ENCODE measurements around the gene WDR47.

The WDR47 gene

GRCh38 chr1:108955111-108955510 lies 86.8 kb downstream of the WDR47 start:
- Histone ChIP-seq H3K9ac (no peak overlapping the region), H3K27ac (no peak overlapping the region), H3K79me2 (peaks cover 3% of the 10 kb centered on the region), H3K36me3 (ENCODE audit: control insufficient read depth, insufficient read depth, low read length) (no peaks in the 10 kb centered on the region), H3K9me3 (ENCODE audit: control insufficient read depth, low read length) (no peaks in the 10 kb centered on the region), H3K4me2 (ENCODE audit: low read length) (no peak overlapping the region), H3K4me1 (no peaks in the 10 kb centered on the region), H3K27me3 (ENCODE audit: control insufficient read depth, insufficient read depth, low read length) (no peaks in the 10 kb centered on the region), H3K4me3 (ENCODE audit: low read depth, low read length) (no peak overlapping the region), H2AFZ (no peak overlapping the region)
- no peak for TF ChIP-seq CTCF (IDR thresholded peaks at IDR 0.05)

- Histone ChIP-seq H3K79me2 (peaks cover 3% of the 10 kb centered on the region), H3K27me3 (ENCODE audit: control insufficient read depth, insufficient read depth, low read length) (no peaks in the 10 kb centered on the region), H3K27ac (no peak overlapping the region), H3K4me2 (ENCODE audit: low read length) (no peak overlapping the region), H2AFZ (no peak overlapping the region), H3K4me1 (no peaks in the 10 kb centered on the region), H3K9ac (no peak overlapping the region), H3K36me3 (ENCODE audit: control insufficient read depth, insufficient read depth, low read length) (no peaks in the 10 kb centered on the region), H3K9me3 (ENCODE audit: control insufficient read depth, low read length) (no peaks in the 10 kb centered on the region), H3K4me3 (ENCODE audit: low read depth, low read length) (no peak overlapping the region)
- no peak for TF ChIP-seq CTCF (IDR thresholded peaks at IDR 0.05)
Measured at GRCh38 chr1:108953452-108953851, 88.5 kb downstream of the WDR47 start.

- H3K4me3 ChIP-seq (ENCODE audit: low read depth, low read length) = no peak overlapping the region
- H3K4me2 ChIP-seq (ENCODE audit: low read length) = no peak overlapping the region
- H3K9me3 ChIP-seq (ENCODE audit: control insufficient read depth, low read length) = no peaks in the 10 kb centered on the region
- no peaks in the 10 kb centered on the region for H3K27me3 ChIP-seq (ENCODE audit: control insufficient read depth, insufficient read depth, low read length)
- peaks cover 3% of the 10 kb centered on the region for H3K79me2 ChIP-seq
- no peaks in the 10 kb centered on the region for H3K36me3 ChIP-seq (ENCODE audit: control insufficient read depth, insufficient read depth, low read length)
- no peaks in the 10 kb centered on the region for H3K4me1 ChIP-seq
- no peak overlapping the region for H3K27ac ChIP-seq
- H2AFZ ChIP-seq = no peak overlapping the region
- no peak for TF ChIP-seq CTCF (IDR thresholded peaks at IDR 0.05)
- H3K9ac ChIP-seq = no peak overlapping the region
Measured at GRCh38 chr1:108951242-108951641, 90.7 kb downstream of the WDR47 start.

GRCh38 chr1:108949044-108949443 lies 92.9 kb downstream of the WDR47 start:
- Histone ChIP-seq H3K4me2 (ENCODE audit: low read length) (no peak overlapping the region), H3K36me3 (ENCODE audit: control insufficient read depth, insufficient read depth, low read length) (no peaks in the 10 kb centered on the region), H3K9ac (no peak overlapping the region), H3K27me3 (ENCODE audit: control insufficient read depth, insufficient read depth, low read length) (no peaks in the 10 kb centered on the region), H3K4me1 (no peaks in the 10 kb centered on the region), H3K9me3 (ENCODE audit: control insufficient read depth, low read length) (no peaks in the 10 kb centered on the region), H3K4me3 (ENCODE audit: low read depth, low read length) (no peak overlapping the region), H3K27ac (no peak overlapping the region), H2AFZ (no peak overlapping the region), H3K79me2 (peaks cover 1% of the 10 kb centered on the region)
- no peak for TF ChIP-seq CTCF (IDR thresholded peaks at IDR 0.05)

GRCh38 chr1:108947871-108948525 lies 93.9 kb downstream of the WDR47 start:
- no peaks in the 10 kb centered on the region for H3K27me3 ChIP-seq (ENCODE audit: control insufficient read depth, insufficient read depth, low read length)
- no peaks in the 10 kb centered on the region for H3K4me1 ChIP-seq
- no peaks in the 10 kb centered on the region for H3K9me3 ChIP-seq (ENCODE audit: control insufficient read depth, low read length)
- H3K79me2 ChIP-seq = no peaks in the 10 kb centered on the region
- H3K36me3 ChIP-seq (ENCODE audit: control insufficient read depth, insufficient read depth, low read length) = no peaks in the 10 kb centered on the region
- no peak overlapping the region for H2AFZ ChIP-seq
- peak overlapping the region; percentile 30 for H3K4me2 ChIP-seq (ENCODE audit: low read length)
- H3K4me3 ChIP-seq (ENCODE audit: low read depth, low read length) = no peak overlapping the region
- no peak for TF ChIP-seq CTCF (IDR thresholded peaks at IDR 0.05)
- no peak overlapping the region for H3K9ac ChIP-seq
- no peak overlapping the region for H3K27ac ChIP-seq
